Fibroblast of the aortic adventitia (primary cell): ENCODE measurements around the gene SMKR1. TPM values are rescaled to one million over a fixed set of nuclear protein-coding genes. Genes with fewer than 3 reads are reported as not detected.

Source experiments
- DNase-seq: peaks from one replicate; pipeline ENCODE4 v3.0.0-alpha.2; 2010; ENCODE audit warnings: low read depth
- H3K4me3 ChIP-seq: 2 replicates; pipeline ENCODE4 v1.5.1; 2011; ENCODE audit warnings: low read depth, mild to moderate bottlenecking, control low read depth, low read length, moderate library complexity
- CTCF ChIP-seq: IDR thresholded peaks from 2 replicates; pipeline ENCODE4 v1.5.1; 2011; ENCODE audit warnings: mild to moderate bottlenecking, low read length, control low read depth, inconsistent platforms; ENCODE audit not compliant: insufficient read depth
- total RNA-seq: library from RNA; depleted of rRNA; stranded (reverse); fragments of >200 nt; gene quantifications from 2 replicates; pipeline ENCODE4 v1.2.3, GENCODE V29; 2012; ENCODE audit warnings: low replicate concordance

The SMKR1 gene
- total RNA-seq, 1 donor: 0.72 TPM

GRCh38 chr7:129458171-129458570, 44.2 kb upstream of the SMKR1 start:
- DNase-seq: no peak
- TF ChIP-seq CTCF: no peak
- H3K4me3 ChIP-seq: no peak overlapping the region

- no peak for TF ChIP-seq CTCF
- H3K4me3 ChIP-seq: no peak overlapping the region
- DNase-seq: no peak
Observed at GRCh38 chr7:129461809-129462208, 40.5 kb upstream of the SMKR1 start.

- no peak for DNase-seq
- no peak for TF ChIP-seq CTCF
- no peak overlapping the region for H3K4me3 ChIP-seq
Observed at GRCh38 chr7:129462420-129462819, 39.9 kb upstream of the SMKR1 start.

GRCh38 chr7:129464194-129464593, 38.1 kb upstream of the SMKR1 start:
- no peak for TF ChIP-seq CTCF
- DNase-seq: no peak
- no peak overlapping the region for H3K4me3 ChIP-seq

GRCh38 chr7:129465080-129465479, 37.3 kb upstream of the SMKR1 start:
- H3K4me3 ChIP-seq: no peak overlapping the region
- no peak for DNase-seq
- no peak for TF ChIP-seq CTCF

GRCh38 chr7:129466796-129467195, 35.5 kb upstream of the SMKR1 start:
- no peak for TF ChIP-seq CTCF
- no peak overlapping the region for H3K4me3 ChIP-seq
- no peak for DNase-seq

GRCh38 chr7:129468087-129468486, 34.2 kb upstream of the SMKR1 start:
- H3K4me3 ChIP-seq: no peak overlapping the region
- peak; percentile 80 for DNase-seq
- TF ChIP-seq CTCF: no peak
